Breast epithelium (tissue), 4 donors: ENCODE measurements around the gene CSMD2. TPM values are rescaled to one million over a fixed set of nuclear protein-coding genes. Genes with fewer than 3 reads are reported as not detected.
"Not testable (repeated sequence)": the region's sequence is repeated elsewhere in the genome, so short reads cannot be mapped to it uniquely, and the experiment has no call there.

ENCODE experiments used
- DNase-seq, 2 donors: peaks; one replicate each; pipeline ENCODE4 v3.0.0-alpha.2; 2019; ENCODE audit warnings: low spot score in 2 of 2
- H3K27ac ChIP-seq, 2 donors: fragments of 200-600 bp; sonication (generic) in 1 of 2; one replicate each; pipeline ENCODE4 v1.5.1; 2016 to 2019; ENCODE audit warnings: mild to moderate bottlenecking in 1 of 2
- H3K27me3 ChIP-seq, 2 donors: fragments of 200-600 bp; sonication (generic) in 1 of 2; one replicate each; pipeline versions ENCODE4 v1.5.1 to v1.6.0; 2017 to 2019; ENCODE audit warnings: control low read depth in 1 of 2, mild to moderate bottlenecking in 1 of 2
- H3K36me3 ChIP-seq: fragments of 200-600 bp; one replicate; pipeline ENCODE4 v1.5.1; 2019
- H3K4me1 ChIP-seq, 2 donors: fragments of 200-600 bp; sonication (generic); one replicate each; pipeline ENCODE4 v1.5.1; 2016 to 2019; ENCODE audit warnings: control low read depth in 1 of 2
- H3K4me3 ChIP-seq, 3 donors: fragments of 200-600 bp; sonication (generic); 1 replicate in 2 of 3; 2 replicates in 1 of 3; pipeline ENCODE4 v1.5.1; 2016 to 2019; ENCODE audit warnings: mild to moderate bottlenecking in 3 of 3, moderate library complexity in 2 of 3
- H3K9me3 ChIP-seq, 2 donors: fragments of 200-600 bp; sonication (generic) in 1 of 2; one replicate each; pipeline ENCODE4 v1.5.1; 2016 to 2019; ENCODE audit warnings: control low read depth in 1 of 2
- POLR2A ChIP-seq: fragments of 450-650 bp; IDR thresholded peaks from one replicate; pipeline ENCODE4 v1.6.1; 2016; ENCODE audit warnings: antibody characterized with exemption, mild to moderate bottlenecking, moderate library complexity
- POLR2AphosphoS5 ChIP-seq, 3 donors: sonication (generic); formaldehyde crosslinking; IDR thresholded peaks; one replicate each; pipeline ENCODE4 v1.6.1; 2017; ENCODE audit warnings: antibody characterized with exemption in 3 of 3
- intact Hi-C: fragments of 100-400 bp; cut with DNase I; formaldehyde crosslinking; loops from one replicate; pipeline ENCODE4 v1.15.1; 2023; ENCODE audit warnings: low total_unique reads
- total RNA-seq, 3 donors: library from RNA; depleted of rRNA; stranded (reverse); fragments of >200 nt; gene quantifications; one replicate each; pipeline ENCODE4 v1.1.0, GENCODE V29; 2016
- TF ChIP-seq, protein P1 (sequence below), 3 donors: fragments of 450-650 bp; IDR thresholded peaks; one replicate each; pipeline ENCODE4 v1.5.1; 2016 to 2017; ENCODE audit warnings: antibody characterized with exemption in 3 of 3, mild to moderate bottlenecking in 3 of 3, moderate library complexity in 3 of 3

The CSMD2 gene
- total RNA-seq, 3 donors from 2014 or later: 0.33 to 2.6 (median 0.44) TPM

DNA sequence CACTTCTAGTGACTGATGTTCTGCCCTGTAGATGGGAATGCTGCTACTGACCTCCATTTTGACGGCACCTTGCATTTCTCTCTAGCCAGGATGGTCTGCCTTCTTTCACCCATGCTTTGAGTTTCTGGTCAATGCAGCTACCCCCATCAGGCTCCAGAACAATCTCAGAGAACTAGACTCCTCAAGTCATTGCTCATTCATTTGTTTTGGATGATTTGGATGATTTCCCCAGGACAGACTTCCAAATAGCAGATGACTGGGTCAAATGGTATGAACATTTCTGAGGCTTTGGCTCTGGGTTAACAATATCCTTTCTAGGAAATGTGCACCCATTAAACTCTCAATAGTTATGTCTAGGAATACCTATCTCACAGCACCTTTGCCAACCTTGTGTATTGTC, 63.9 kb downstream of the CSMD2 start:
- no peaks in the 10 kb centered on the region for H3K9me3 ChIP-seq
- H3K36me3 ChIP-seq: no peaks in the 10 kb centered on the region
- H3K4me3 ChIP-seq: no peak overlapping the region
- intact Hi-C loops: no loop called here
- H3K27me3 ChIP-seq: no peaks in the 10 kb centered on the region
- H3K27ac ChIP-seq: no peak overlapping the region
- DNase-seq: no peak
- no peaks in the 10 kb centered on the region for H3K4me1 ChIP-seq
- TF ChIP-seq POLR2AphosphoS5 (IDR thresholded peaks at IDR 0.05) (no peak), POLR2A (no peak)
- TF ChIP-seq, protein P1, sequence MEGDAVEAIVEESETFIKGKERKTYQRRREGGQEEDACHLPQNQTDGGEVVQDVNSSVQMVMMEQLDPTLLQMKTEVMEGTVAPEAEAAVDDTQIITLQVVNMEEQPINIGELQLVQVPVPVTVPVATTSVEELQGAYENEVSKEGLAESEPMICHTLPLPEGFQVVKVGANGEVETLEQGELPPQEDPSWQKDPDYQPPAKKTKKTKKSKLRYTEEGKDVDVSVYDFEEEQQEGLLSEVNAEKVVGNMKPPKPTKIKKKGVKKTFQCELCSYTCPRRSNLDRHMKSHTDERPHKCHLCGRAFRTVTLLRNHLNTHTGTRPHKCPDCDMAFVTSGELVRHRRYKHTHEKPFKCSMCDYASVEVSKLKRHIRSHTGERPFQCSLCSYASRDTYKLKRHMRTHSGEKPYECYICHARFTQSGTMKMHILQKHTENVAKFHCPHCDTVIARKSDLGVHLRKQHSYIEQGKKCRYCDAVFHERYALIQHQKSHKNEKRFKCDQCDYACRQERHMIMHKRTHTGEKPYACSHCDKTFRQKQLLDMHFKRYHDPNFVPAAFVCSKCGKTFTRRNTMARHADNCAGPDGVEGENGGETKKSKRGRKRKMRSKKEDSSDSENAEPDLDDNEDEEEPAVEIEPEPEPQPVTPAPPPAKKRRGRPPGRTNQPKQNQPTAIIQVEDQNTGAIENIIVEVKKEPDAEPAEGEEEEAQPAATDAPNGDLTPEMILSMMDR (IDR thresholded peaks at IDR 0.05): no peak

DNA sequence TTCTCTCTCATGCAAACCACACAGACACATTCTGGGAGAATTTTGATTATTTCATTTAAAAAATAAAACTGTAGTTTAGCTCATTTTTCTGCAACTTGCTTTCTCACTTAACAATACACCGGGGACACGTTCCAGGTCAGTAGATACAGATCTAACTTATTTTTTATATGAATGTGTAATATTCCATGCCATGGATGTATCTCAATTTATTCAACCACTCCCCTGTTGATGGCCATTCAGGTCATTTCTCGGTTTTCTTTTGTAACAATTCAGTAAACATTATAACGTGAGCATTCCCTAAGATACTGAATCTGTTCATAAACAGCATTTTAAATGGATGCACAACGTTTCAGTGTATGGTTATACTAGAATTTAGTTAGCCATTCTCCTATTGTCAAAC, 64.7 kb downstream of the CSMD2 start:
- Histone ChIP-seq H3K27ac (no peak overlapping the region), H3K36me3 (no peaks in the 10 kb centered on the region), H3K27me3 (no peaks in the 10 kb centered on the region), H3K4me1 (no peaks in the 10 kb centered on the region), H3K4me3 (no peak overlapping the region), H3K9me3 (no peaks in the 10 kb centered on the region)
- DNase-seq: no peak
- intact Hi-C loops: no loop called here
- TF ChIP-seq, protein P1 (IDR thresholded peaks at IDR 0.05): no peak
- no peak for TF ChIP-seq POLR2A
- no peak for TF ChIP-seq POLR2AphosphoS5 (IDR thresholded peaks at IDR 0.05)

DNA sequence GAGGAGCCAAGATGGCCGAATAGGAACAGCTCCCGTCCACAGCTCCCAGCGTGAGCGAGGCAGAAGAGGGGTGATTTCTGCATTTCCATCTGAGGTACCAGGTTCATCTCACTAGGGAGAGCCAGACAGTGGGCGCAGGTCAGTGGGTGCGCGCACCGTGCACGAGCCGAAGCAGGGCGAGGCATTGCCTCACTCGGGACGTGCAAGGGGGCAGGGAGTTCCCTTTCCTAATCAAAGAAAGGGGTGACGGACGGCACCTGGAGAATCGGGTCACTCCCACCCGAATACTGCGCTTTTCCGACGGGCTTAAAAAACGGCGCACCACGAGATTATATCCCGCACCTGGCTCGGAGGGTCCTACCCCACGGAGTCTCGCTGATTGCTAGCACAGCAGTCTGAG, 72.6 kb downstream of the CSMD2 start:
- H3K27me3 ChIP-seq, intact Hi-C loops, H3K36me3 ChIP-seq, H3K4me3 ChIP-seq, H3K27ac ChIP-seq, H3K9me3 ChIP-seq, H3K4me1 ChIP-seq, DNase-seq: not testable (repeated sequence)

DNA sequence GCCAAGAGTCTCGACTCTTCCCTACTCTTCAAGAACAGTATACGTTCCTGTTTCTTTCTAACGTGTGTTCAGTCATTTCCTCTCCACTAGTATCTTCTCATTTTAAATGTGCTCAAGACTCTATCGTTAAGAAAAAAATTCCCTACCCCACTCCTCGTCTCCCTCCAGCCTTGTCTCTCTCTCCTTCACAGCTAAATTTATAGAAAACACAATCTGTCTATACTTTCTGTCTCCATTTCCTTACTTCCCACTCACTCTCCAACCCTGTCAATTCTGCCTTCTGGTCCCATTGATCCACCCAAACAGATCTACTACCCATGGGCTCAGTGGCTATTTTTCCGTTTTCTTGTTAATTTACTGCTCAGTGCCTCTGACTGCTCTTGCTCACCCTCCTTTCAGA, 75.3 kb downstream of the CSMD2 start:
- Histone ChIP-seq H3K27me3 (no peaks in the 10 kb centered on the region), H3K36me3 (no peaks in the 10 kb centered on the region), H3K4me3 (no peak overlapping the region), H3K9me3 (no peaks in the 10 kb centered on the region), H3K4me1 (no peaks in the 10 kb centered on the region), H3K27ac (no peak overlapping the region)
- no peak for DNase-seq
- TF ChIP-seq POLR2A (no peak), POLR2AphosphoS5 (IDR thresholded peaks at IDR 0.05) (no peak)
- TF ChIP-seq, protein P1 (IDR thresholded peaks at IDR 0.05): no peak
- intact Hi-C loops: no loop called here

DNA sequence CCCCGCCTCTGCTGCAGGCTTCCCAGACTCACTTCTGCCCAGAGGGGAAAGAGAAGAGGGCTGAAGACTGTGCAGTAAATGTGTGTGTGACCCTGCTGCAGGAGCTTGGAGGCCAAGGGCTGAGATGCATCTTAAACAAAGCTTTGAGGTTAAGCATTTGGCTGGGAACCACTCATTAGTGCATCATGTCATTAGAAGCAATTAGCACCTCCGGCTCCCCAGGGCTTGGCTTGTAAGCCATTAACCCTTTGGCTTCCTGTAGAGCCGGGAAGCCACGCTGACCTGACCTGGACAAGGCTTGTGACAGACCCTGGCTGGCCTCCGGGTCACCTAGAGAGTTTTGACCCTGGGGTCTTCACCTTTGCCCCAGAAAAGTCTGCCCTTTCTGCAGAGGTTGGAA, 77.0 kb downstream of the CSMD2 start:
- Histone ChIP-seq H3K27ac (no peak overlapping the region), H3K4me3 (no peak overlapping the region), H3K9me3 (no peaks in the 10 kb centered on the region), H3K36me3 (no peaks in the 10 kb centered on the region), H3K4me1 (no peaks in the 10 kb centered on the region), H3K27me3 (no peaks in the 10 kb centered on the region)
- DNase-seq: no peak
- intact Hi-C loops: no loop called here
- TF ChIP-seq POLR2AphosphoS5 (IDR thresholded peaks at IDR 0.05) (no peak), POLR2A (no peak)
- TF ChIP-seq, protein P1 (IDR thresholded peaks at IDR 0.05): no peak

DNA sequence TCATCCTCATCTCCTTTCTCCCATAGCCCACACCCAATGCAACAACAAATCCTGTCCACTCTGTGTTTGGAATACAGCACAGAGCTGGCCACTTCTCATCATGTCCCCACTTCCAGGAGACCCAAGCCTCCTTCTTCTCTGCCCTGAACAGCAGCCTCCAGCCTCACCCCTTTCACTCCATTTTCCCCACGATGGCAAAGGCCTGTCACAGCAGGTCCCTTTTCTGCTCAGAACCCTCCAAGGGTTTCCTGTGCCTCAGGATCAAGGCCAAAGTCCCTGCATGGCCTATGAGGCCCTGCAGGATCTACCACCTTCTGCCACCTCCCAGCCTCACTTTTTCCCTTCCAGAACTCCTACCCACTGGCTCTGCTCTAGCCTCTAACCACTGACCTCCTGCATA, 78.5 kb downstream of the CSMD2 start:
- intact Hi-C loops: no loop called here

More for the DNA sequence above, 78.5 kb downstream of the CSMD2 start:
- Histone ChIP-seq H3K27ac (no peak overlapping the region), H3K27me3 (no peaks in the 10 kb centered on the region), H3K4me1 (no peaks in the 10 kb centered on the region), H3K36me3 (no peaks in the 10 kb centered on the region), H3K9me3 (no peaks in the 10 kb centered on the region), H3K4me3 (no peak overlapping the region)
- TF ChIP-seq, protein P1 (IDR thresholded peaks at IDR 0.05): no peak
- TF ChIP-seq POLR2A: no peak
- no peak for TF ChIP-seq POLR2AphosphoS5 (IDR thresholded peaks at IDR 0.05)
- DNase-seq: no peak
